Endodermal cell (in vitro differentiated cells): ENCODE data around the gene TDRD5. TPM values are rescaled to one million over a fixed set of nuclear protein-coding genes. Genes with fewer than 3 reads are reported as not detected.

ENCODE experiments used
- DNase-seq: peaks from one replicate; pipeline ENCODE4 v3.0.0-alpha.2; 2017
- H3K27ac ChIP-seq: 2 replicates; pipeline ENCODE4 v1.5.1; 2013; ENCODE audit warnings: mild to moderate bottlenecking, low read depth, low read length, moderate library complexity
- H3K27me3 ChIP-seq: 2 replicates; pipeline ENCODE4 v1.6.1; 2013; ENCODE audit warnings: mild to moderate bottlenecking, low read length, moderate library complexity; ENCODE audit not compliant: insufficient read depth, control insufficient read depth, poor library complexity, severe bottlenecking
- H3K36me3 ChIP-seq: 2 replicates; pipeline ENCODE4 v1.7.0; 2013; ENCODE audit warnings: mild to moderate bottlenecking, low read length, moderate library complexity; ENCODE audit not compliant: control insufficient read depth, insufficient read depth
- H3K4me1 ChIP-seq: one replicate; pipeline ENCODE4 v1.7.0; 2013; ENCODE audit warnings: low read length; ENCODE audit not compliant: control insufficient read depth, insufficient read depth
- H3K4me3 ChIP-seq: 2 replicates; pipeline ENCODE4 v1.5.1; 2013; ENCODE audit warnings: mild to moderate bottlenecking, low read length, moderate library complexity
- H3K9ac ChIP-seq: 2 replicates; pipeline ENCODE4 v1.6.1; 2013; ENCODE audit warnings: mild to moderate bottlenecking, low read length, moderate library complexity; ENCODE audit not compliant: poor library complexity, severe bottlenecking; ENCODE audit errors: extremely low read depth
- H3K9me3 ChIP-seq: 2 replicates; pipeline ENCODE4 v1.6.1; 2013; ENCODE audit warnings: mild to moderate bottlenecking, low read length, moderate library complexity; ENCODE audit not compliant: control insufficient read depth
- H3K27ac Mint-ChIP-seq: 2 replicates; pipeline ENCODE4 v1.8.0; 2020; ENCODE audit warnings: mixed read lengths
- H3K27me3 Mint-ChIP-seq: 2 replicates; pipeline ENCODE4 v1.8.0; 2021; ENCODE audit warnings: mild to moderate bottlenecking, mixed read lengths; ENCODE audit not compliant: insufficient read depth
- H3K36me3 Mint-ChIP-seq: 2 replicates; pipeline ENCODE4 v1.8.0; 2020; ENCODE audit warnings: low read depth, mixed read lengths
- H3K4me1 Mint-ChIP-seq: 2 replicates; pipeline ENCODE4 v1.8.0; 2020; ENCODE audit warnings: mixed read lengths
- H3K4me3 Mint-ChIP-seq: 2 replicates; pipeline ENCODE4 v1.8.0; 2020; ENCODE audit warnings: mild to moderate bottlenecking, moderate library complexity, mixed read lengths
- H3K9me3 Mint-ChIP-seq: 2 replicates; pipeline ENCODE4 v1.8.0; 2020; ENCODE audit warnings: mild to moderate bottlenecking, mixed read lengths
- CTCF ChIP-seq: fragments of 200-600 bp; sonication (generic); conservative IDR thresholded peaks from 2 replicates; pipeline ENCODE4 v1.5.0; 2021; ENCODE audit warnings: antibody characterized with exemption, mild to moderate bottlenecking
- WGBS, 2 experiments: methylation state at CpG; one replicate each; pipeline versions ENCODE4 v1.1.5 to v1.1.7; 2013; ENCODE audit warnings: missing lambda C conversion rate in 2 of 2, mixed read lengths in 1 of 2; ENCODE audit not compliant: insufficient coverage in 1 of 2, insufficient read length in 1 of 2; 5-methylcytosine and 5-hydroxymethylcytosine counted together
- total RNA-seq, 2 donors: library from RNA; stranded (reverse); fragmentation: NEBNext Ultra II Directional in 1 of 2; extraction: Animal tissue kit (Norgen Biotek cat#: 25700) in 1 of 2; gene quantifications; 2 replicates in 1 of 2; 3 replicates in 1 of 2; pipeline ENCODE4 v1.2.1, GENCODE V29; 2021

The TDRD5 gene
- total RNA-seq, 2 donors from 2014 or later = 0.18 to 0.64 TPM

GRCh38 chr1:179637211-179637860, 45.7 kb downstream of the TDRD5 start:
- TF ChIP-seq CTCF = no peak
- Mint-ChIP-seq H3K27me3 (no peaks in the 10 kb centered on the region), H3K27ac (no peak overlapping the region), H3K9me3 (no peaks in the 10 kb centered on the region), H3K4me1 (peaks cover under 1% of the 10 kb centered on the region), H3K4me3 (no peak overlapping the region), H3K36me3 (no peaks in the 10 kb centered on the region)
- no peak for DNase-seq
- WGBS, 2 experiments = 92 to 97% methylated on average over 4 to 5 of the region's 5 CpGs
- Histone ChIP-seq H3K4me3 (no peak overlapping the region), H3K9me3 (no peaks in the 10 kb centered on the region), H3K27me3 (no peaks in the 10 kb centered on the region), H3K27ac (no peak overlapping the region), H3K4me1 (no peaks in the 10 kb centered on the region), H3K9ac (no peak overlapping the region), H3K36me3 (no peaks in the 10 kb centered on the region)

- no peaks in the 10 kb centered on the region for H3K36me3 ChIP-seq
- peaks cover 7% of the 10 kb centered on the region for H3K9me3 ChIP-seq
- H3K4me1 ChIP-seq = no peaks in the 10 kb centered on the region
- no peak for DNase-seq
- Mint-ChIP-seq H3K36me3 (no peaks in the 10 kb centered on the region), H3K4me3 (no peak overlapping the region), H3K9me3 (peaks cover 6% of the 10 kb centered on the region), H3K4me1 (no peaks in the 10 kb centered on the region), H3K27me3 (no peaks in the 10 kb centered on the region), H3K27ac (no peak overlapping the region)
- H3K4me3 ChIP-seq = no peak overlapping the region
- no peak overlapping the region for H3K27ac ChIP-seq
- H3K9ac ChIP-seq = no peak overlapping the region
- no peaks in the 10 kb centered on the region for H3K27me3 ChIP-seq
- no peak for TF ChIP-seq CTCF
These were observed 69.4 kb downstream of the TDRD5 start for GRCh38 chr1:179661018-179661417.

GRCh38 chr1:179663810-179664209, 72.2 kb downstream of the TDRD5 start:
- TF ChIP-seq CTCF = no peak
- no peaks in the 10 kb centered on the region for H3K4me1 ChIP-seq
- no peaks in the 10 kb centered on the region for H3K9me3 Mint-ChIP-seq
- H3K36me3 ChIP-seq = no peaks in the 10 kb centered on the region
- H3K36me3 Mint-ChIP-seq = no peaks in the 10 kb centered on the region
- H3K27ac ChIP-seq = no peak overlapping the region
- no peak for DNase-seq
- H3K27me3 ChIP-seq = no peaks in the 10 kb centered on the region
- H3K9ac ChIP-seq = no peak overlapping the region
- H3K9me3 ChIP-seq = no peaks in the 10 kb centered on the region
- H3K27ac Mint-ChIP-seq = no peak overlapping the region
- no peaks in the 10 kb centered on the region for H3K27me3 Mint-ChIP-seq
- H3K4me3 ChIP-seq = no peak overlapping the region
- 87 to 100% methylated on average over 1 to 3 of the region's 3 CpGs for WGBS, 2 experiments
- no peak overlapping the region for H3K4me3 Mint-ChIP-seq
- no peaks in the 10 kb centered on the region for H3K4me1 Mint-ChIP-seq
